Astrocyte of the cerebellum (primary cell): Measurements from ENCODE around the gene DGUOK.
"Not testable (repeated sequence)": the region's sequence is repeated elsewhere in the genome, so short reads cannot be mapped to it uniquely, and the experiment has no call there.

Experiments
- DNase-seq: peaks from one replicate; pipeline ENCODE4 v3.0.0-alpha.2; 2011; ENCODE audit warnings: low read depth
- H3K4me3 ChIP-seq: 2 replicates; pipeline ENCODE4 v1.5.1; 2011; ENCODE audit warnings: mild to moderate bottlenecking, low read depth, low read length, moderate library complexity
- CTCF ChIP-seq: IDR thresholded peaks from 2 replicates; pipeline ENCODE4 v1.5.1; 2012; ENCODE audit warnings: low read length, low read depth, moderate library complexity, mild to moderate bottlenecking; ENCODE audit errors: missing control alignments
- in situ Hi-C: cut with HindIII; loops from 2 replicates; pipeline ENCODE4 v1.10.0; 2017; ENCODE audit warnings: low sequenced_read_pairs

The DGUOK gene

GRCh38 chr2:73926493-73927327 lies at the start of gene DGUOK:
Gene DGUOK, plus strand, starts transcription at chr2:73926880. Its CDS starts 31 bp downstream, at chr2:73926911.
- H3K4me3 ChIP-seq = peak within 1 kb of the TSS; percentile 70
- no peak for TF ChIP-seq CTCF
- peak; percentile 99 for DNase-seq
- in situ Hi-C loops = no loop called here

GRCh38 chr2:73877071-73877802 lies 49.4 kb upstream of the DGUOK start:
- H3K4me3 ChIP-seq = no peak overlapping the region
- no peak for TF ChIP-seq CTCF
- in situ Hi-C loops = no loop called here
- no peak for DNase-seq

- in situ Hi-C loops, DNase-seq, H3K4me3 ChIP-seq: not testable (repeated sequence)
Observed at GRCh38 chr2:73877984-73878383, 48.7 kb upstream of the DGUOK start.

GRCh38 chr2:73885406-73885805 lies 41.3 kb upstream of the DGUOK start:
- H3K4me3 ChIP-seq = no peak overlapping the region
- in situ Hi-C loops = no loop called here
- DNase-seq = no peak
- TF ChIP-seq CTCF = no peak

GRCh38 chr2:73886357-73886756 lies 40.3 kb upstream of the DGUOK start:
- no peak for TF ChIP-seq CTCF
- DNase-seq = no peak
- no peak overlapping the region for H3K4me3 ChIP-seq
- in situ Hi-C loops = no loop called here

- DNase-seq, H3K4me3 ChIP-seq, in situ Hi-C loops: not testable (repeated sequence)
Observed at GRCh38 chr2:73887596-73888353, 38.9 kb upstream of the DGUOK start.

GRCh38 chr2:73888388-73888787 lies 38.3 kb upstream of the DGUOK start:
- in situ Hi-C loops = no loop called here

More at GRCh38 chr2:73888388-73888787, 38.3 kb upstream of the DGUOK start:
- TF ChIP-seq CTCF = no peak
- no peak for DNase-seq
- H3K4me3 ChIP-seq = no peak overlapping the region
